IPS-NIHi7 (cell line): ENCODE data around the gene RAPGEF3.

Experiments used
- DNase-seq: peaks from one replicate; pipeline ENCODE4 v3.0.0; 2012; ENCODE audit warnings: mixed read lengths; ENCODE audit errors: extremely low spot score

RAPGEF3 gene

GRCh38 chr12:47789712-47790489 is 31.2 kb upstream of the RAPGEF3 start:
- no peak for DNase-seq

- DNase-seq: no peak
Observed at GRCh38 chr12:47789141-47789540, 30.5 kb upstream of the RAPGEF3 start.

GRCh38 chr12:47787596-47788319 is 29.1 kb upstream of the RAPGEF3 start:
- no peak for DNase-seq

GRCh38 chr12:47786662-47787280 is 28.1 kb upstream of the RAPGEF3 start:
- no peak for DNase-seq

DNA sequence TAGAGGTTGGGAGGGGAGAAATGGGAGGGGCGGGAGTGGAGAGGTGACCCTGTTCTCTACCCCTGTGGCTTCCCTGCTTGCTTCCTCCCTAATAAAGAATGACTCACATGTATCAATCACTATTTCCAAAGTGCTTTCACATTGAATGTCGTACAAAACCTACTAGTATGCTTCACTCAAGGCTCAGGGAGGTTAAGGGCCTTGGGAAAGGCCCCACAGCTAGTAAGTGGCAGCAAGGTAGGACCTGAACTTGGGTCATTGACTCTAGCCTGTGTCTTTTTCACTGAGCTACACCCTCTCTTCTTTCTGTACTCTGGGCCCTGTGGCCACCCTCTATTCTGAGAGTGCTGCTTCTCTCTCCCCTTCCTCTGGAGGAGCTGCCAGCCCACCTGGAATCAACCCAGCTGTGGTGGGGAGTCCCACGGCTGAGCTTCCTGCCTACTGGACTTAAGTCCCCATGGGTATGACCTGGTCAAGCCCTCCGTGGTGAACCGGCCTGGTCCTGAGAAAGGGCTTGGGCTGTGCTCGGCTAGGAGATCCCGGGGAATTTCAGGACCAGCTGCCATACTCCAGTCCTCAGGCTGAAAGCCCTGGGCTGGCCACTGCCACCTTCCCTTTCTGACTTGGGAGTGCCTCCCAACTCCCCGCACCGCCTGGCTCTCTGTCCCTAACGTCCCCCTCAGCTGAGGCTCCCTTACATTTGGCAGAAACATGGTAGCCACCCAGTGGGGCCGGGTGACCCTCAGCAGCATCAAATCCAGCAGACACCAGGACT is 27.4 kb upstream of the RAPGEF3 start:
- DNase-seq: no peak

GRCh38 chr12:47785036-47785886 is 26.6 kb upstream of the RAPGEF3 start:
- DNase-seq: no peak

DNA sequence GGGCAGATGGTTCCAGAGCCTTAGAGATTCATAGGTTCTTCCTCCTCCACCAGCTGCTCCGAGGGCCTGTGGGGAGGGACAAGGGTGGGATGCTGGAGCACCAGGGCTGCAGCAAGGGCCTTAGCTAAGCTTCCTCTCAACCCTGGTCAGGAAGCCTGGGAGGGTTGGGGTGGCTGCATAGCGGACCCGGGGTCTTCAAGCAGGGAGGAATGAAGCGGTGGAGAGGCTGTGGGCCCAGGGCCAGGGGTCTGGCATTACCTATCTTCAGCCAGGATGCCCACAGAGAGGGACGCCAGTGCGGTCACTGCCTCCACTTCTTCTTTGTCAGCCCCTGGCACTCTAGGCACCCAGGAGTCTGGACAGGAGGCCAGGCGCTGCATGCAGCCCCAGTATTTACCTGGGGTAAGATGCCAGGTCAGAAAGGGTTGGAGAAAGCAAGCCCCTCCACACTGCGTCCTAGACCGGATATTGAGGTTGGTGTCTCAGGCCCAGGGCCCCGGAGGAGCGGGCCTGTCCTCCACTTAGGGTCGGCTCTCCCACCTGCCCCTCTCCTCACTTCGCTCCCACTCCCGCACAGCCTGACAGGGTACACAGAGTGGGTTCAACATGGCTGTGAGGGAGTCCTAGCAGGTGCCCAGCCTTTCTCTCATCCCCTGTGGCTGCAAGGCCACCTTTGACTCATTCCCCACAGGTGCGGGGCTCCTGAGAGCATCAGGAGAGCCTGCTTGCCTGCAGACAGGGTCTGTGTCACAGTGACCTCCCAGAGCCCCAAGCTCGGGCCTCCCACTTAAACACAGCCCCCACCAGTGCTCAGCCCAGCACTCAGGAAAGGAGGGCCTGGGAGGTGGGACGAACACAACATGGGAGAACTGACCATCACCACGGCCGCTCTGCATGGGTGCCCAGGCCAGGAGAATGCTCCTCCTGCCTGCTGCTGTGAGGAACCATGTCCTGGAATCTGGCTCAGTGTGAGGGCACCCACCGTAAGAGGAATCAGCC is 25.4 kb upstream of the RAPGEF3 start:
- no peak for DNase-seq

GRCh38 chr12:47783024-47783755 is 24.5 kb upstream of the RAPGEF3 start:
- DNase-seq: no peak

- no peak for DNase-seq
Observed at GRCh38 chr12:47782372-47782770, 23.7 kb upstream of the RAPGEF3 start.

GRCh38 chr12:47781479-47782371 is 23.0 kb upstream of the RAPGEF3 start:
- DNase-seq: no peak

DNA sequence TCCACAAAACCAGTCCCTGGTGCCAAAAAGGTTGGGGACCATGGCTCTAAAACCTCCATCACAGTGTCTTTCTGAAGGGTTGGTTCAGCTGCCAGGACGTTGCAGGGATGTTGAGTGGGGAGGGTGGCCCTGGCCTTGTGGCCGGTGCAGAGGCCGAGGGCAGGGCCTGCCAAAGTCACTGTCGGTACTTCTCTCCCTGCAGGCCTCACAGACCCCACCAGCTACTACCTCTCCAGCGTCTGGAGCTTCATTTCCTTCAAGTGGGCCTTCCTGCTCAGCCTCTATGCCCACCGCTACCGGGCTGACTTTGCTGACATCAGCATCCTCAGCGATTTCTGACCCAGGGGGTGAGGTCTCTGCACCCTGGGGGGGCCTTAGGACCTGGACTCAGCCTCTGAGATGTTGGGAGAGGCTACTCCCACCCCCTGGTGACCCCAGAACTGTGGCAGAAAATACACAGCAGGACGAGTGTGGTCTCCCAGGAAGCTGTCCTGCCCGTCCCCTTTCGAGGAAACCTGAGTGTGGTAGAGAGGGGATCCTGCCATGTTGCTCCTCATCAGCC is 21.3 kb upstream of the RAPGEF3 start:
- no peak for DNase-seq

- peak; percentile 88 for DNase-seq
Observed at GRCh38 chr12:47779301-47779942, 20.7 kb upstream of the RAPGEF3 start.

DNA sequence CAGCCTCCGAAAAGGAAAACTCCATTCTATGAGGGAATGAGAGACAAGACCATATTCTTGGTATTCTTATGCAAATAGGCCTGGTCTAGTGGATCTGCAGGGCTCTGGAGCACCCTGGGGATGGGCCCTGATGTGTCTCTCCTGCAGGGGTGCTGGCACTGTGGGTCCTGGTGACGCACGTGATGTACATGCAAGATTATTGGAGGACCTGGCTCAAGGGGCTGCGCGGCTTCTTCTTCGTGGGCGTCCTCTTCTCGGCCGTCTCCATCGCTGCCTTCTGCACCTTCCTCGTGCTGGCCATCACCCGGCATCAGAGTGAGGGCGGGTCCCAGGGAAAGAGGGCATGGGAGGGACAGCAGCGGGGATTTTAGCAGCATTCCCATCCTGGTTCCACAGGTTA is 20.2 kb upstream of the RAPGEF3 start:
- DNase-seq: peak; percentile 45

GRCh38 chr12:47777741-47778558 is 19.3 kb upstream of the RAPGEF3 start:
- DNase-seq: no peak

DNA sequence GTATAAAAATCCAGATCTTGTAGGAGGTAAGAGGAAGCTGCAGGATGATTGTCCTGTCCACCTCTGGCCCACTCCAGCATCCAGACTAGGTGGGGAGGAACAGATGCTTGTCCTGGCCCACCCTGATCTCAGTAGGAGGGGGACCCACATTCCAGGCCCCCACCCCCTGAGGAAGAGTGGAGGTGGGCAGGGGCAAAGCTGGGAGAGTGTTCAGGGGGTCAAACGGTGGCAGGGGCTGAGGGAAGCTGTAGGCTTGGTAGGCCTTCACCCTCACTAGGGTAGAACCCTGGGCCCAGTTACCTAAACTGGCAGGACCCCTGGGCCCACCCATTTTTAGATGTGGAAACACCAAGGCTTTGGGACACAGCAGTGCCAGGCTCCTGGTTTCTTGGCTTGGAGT is 18.5 kb upstream of the RAPGEF3 start:
- no peak for DNase-seq

GRCh38 chr12:47776471-47777143 is 17.9 kb upstream of the RAPGEF3 start:
- DNase-seq: no peak
